CD8-positive, alpha-beta memory T cell (primary cell): ENCODE measurements around the gene RALA. TPM values are rescaled to one million over a fixed set of nuclear protein-coding genes. Genes with fewer than 3 reads are reported as not detected.
"Not testable (repeated sequence)": the region's sequence is repeated elsewhere in the genome, so short reads cannot be mapped to it uniquely, and the experiment has no call there.

ENCODE experiments used
- CTCF ChIA-PET: fragments of 350-600 bp; sonication (Branson Sonifier 250); formaldehyde crosslinking; loops from one replicate; lab custom pipeline; 2021; ENCODE audit warnings: antibody characterized with exemption; lab: Charles Lee
- POLR2A ChIA-PET: fragments of 350-600 bp; sonication (Branson Sonifier 250); formaldehyde crosslinking; loops from one replicate; lab custom pipeline; 2021; ENCODE audit warnings: antibody characterized with exemption; lab: Charles Lee
- DNase-seq, 5 donors: peaks; one replicate each; pipeline versions ENCODE4 v3.0.0 to v3.0.0-alpha.2; 2020 to 2022; ENCODE audit warnings: mixed read lengths in 1 of 5
- H3K27ac ChIP-seq: one replicate; pipeline ENCODE4 v1.7.0; 2013; ENCODE audit warnings: low read depth, mild to moderate bottlenecking, low read length, moderate library complexity
- H3K27me3 ChIP-seq: 2 replicates; pipeline ENCODE4 v1.7.0; 2013; ENCODE audit warnings: low read length, mild to moderate bottlenecking; ENCODE audit not compliant: insufficient read depth, poor library complexity, severe bottlenecking
- H3K36me3 ChIP-seq: 2 replicates; pipeline ENCODE4 v1.7.0; 2013; ENCODE audit warnings: mild to moderate bottlenecking, low read length, moderate library complexity; ENCODE audit not compliant: insufficient read depth
- H3K4me1 ChIP-seq: 2 replicates; pipeline ENCODE4 v1.7.0; 2013; ENCODE audit warnings: mild to moderate bottlenecking, low read length, moderate library complexity; ENCODE audit not compliant: insufficient read depth
- H3K4me3 ChIP-seq: 2 replicates; pipeline ENCODE4 v1.7.0; 2013; ENCODE audit warnings: mild to moderate bottlenecking, low read length
- H3K9me3 ChIP-seq: 2 replicates; pipeline ENCODE4 v1.7.0; 2013; ENCODE audit warnings: mild to moderate bottlenecking, low read length
- H3K27ac Mint-ChIP-seq, 8 donors: one replicate each; pipeline ENCODE4 v1.8.0; 2020 to 2021; ENCODE audit warnings: mixed read lengths in 8 of 8, mild to moderate bottlenecking in 6 of 8, inconsistent platforms in 3 of 8, moderate library complexity in 3 of 8
- H3K27me3 Mint-ChIP-seq, 2 donors: one replicate each; pipeline ENCODE4 v1.8.0; 2020 to 2021; ENCODE audit warnings: mixed read lengths in 2 of 2, mild to moderate bottlenecking in 1 of 2, moderate library complexity in 1 of 2
- H3K36me3 Mint-ChIP-seq, 3 donors: one replicate each; pipeline ENCODE4 v1.8.0; 2020 to 2021; ENCODE audit warnings: mixed read lengths in 3 of 3, inconsistent platforms in 1 of 3, mild to moderate bottlenecking in 1 of 3
- H3K4me1 Mint-ChIP-seq, 3 donors: one replicate each; pipeline ENCODE4 v1.8.0; 2020 to 2021; ENCODE audit warnings: mixed read lengths in 3 of 3, inconsistent platforms in 1 of 3, mild to moderate bottlenecking in 1 of 3
- H3K4me3 Mint-ChIP-seq, 7 donors: one replicate each; pipeline ENCODE4 v1.8.0; 2020 to 2021; ENCODE audit warnings: mixed read lengths in 7 of 7, mild to moderate bottlenecking in 6 of 7, moderate library complexity in 4 of 7, inconsistent platforms in 2 of 7
- H3K9me3 Mint-ChIP-seq, 5 donors: one replicate each; pipeline ENCODE4 v1.8.0; 2020 to 2022; ENCODE audit warnings: mixed read lengths in 5 of 5, mild to moderate bottlenecking in 3 of 5, moderate library complexity in 2 of 5, inconsistent platforms in 1 of 5
- polyA plus RNA-seq: library from polyadenylated mRNA; unstranded; fragments of 300-500 nt; fragmentation: Illumina TruSeq; gene quantifications from one replicate; pipeline ENCODE4 v1.2.3, GENCODE V29; 2021
- total RNA-seq, 2 experiments: library from RNA; stranded (reverse); gene quantifications; one replicate each; pipeline ENCODE4 v1.2.3, GENCODE V29; 2021

Gene RALA
- total and polyA plus RNA-seq, 3 experiments from 2014 or later = 32.9 to 38.6 (median 33.0) TPM

GRCh38 chr7:39678930-39679709, 55.7 kb downstream of the RALA start:
- ChIA-PET POLR2A (no interaction called here), CTCF (interaction anchor here (1.0 kb wide), 1 partner anchor 8 kb away, joined by 3 read pairs; no protein-coding TSS in a partner anchor)
- H3K9me3 Mint-ChIP-seq = peaks cover 0 to 6% (median 3%) of the 10 kb centered on the region in 5 donors
- no peak for DNase-seq
- no peaks in the 10 kb centered on the region for H3K27me3 Mint-ChIP-seq
- H3K9me3 ChIP-seq = no peaks in the 10 kb centered on the region
- no peaks in the 10 kb centered on the region for H3K27me3 ChIP-seq
- H3K4me1 ChIP-seq = no peaks in the 10 kb centered on the region
- no peaks in the 10 kb centered on the region for H3K36me3 ChIP-seq
- H3K36me3 Mint-ChIP-seq = peaks cover 10 to 21% (median 16%) of the 10 kb centered on the region in 3 donors
- H3K4me3 ChIP-seq = no peak overlapping the region
- H3K27ac ChIP-seq = no peak overlapping the region
- H3K4me1 Mint-ChIP-seq = peaks cover 36 to 62% (median 54%) of the 10 kb centered on the region in 3 donors
- no peak overlapping the region for H3K4me3 Mint-ChIP-seq
- no peak overlapping the region for H3K27ac Mint-ChIP-seq

- Mint-ChIP-seq H3K36me3 (peaks cover 10 to 21% (median 16%) of the 10 kb centered on the region in 3 donors), H3K27ac (peak overlapping the region in 1 of 8 donors; percentile 33), H3K4me1 (peaks cover 36 to 62% (median 53%) of the 10 kb centered on the region in 3 donors)
- H3K9me3 ChIP-seq, POLR2A ChIA-PET, H3K27me3 ChIP-seq, CTCF ChIA-PET, H3K4me1 ChIP-seq, H3K4me3 ChIP-seq, H3K27me3 Mint-ChIP-seq, H3K27ac ChIP-seq, DNase-seq, H3K9me3 Mint-ChIP-seq, H3K4me3 Mint-ChIP-seq, H3K36me3 ChIP-seq: not testable (repeated sequence)
These were observed 56.5 kb downstream of the RALA start for GRCh38 chr7:39679874-39680273.

GRCh38 chr7:39681887-39682441, 58.6 kb downstream of the RALA start:
- CTCF ChIA-PET = no interaction called here
- Histone ChIP-seq H3K36me3 (no peaks in the 10 kb centered on the region), H3K27ac (no peak overlapping the region), H3K27me3 (no peaks in the 10 kb centered on the region), H3K9me3 (no peaks in the 10 kb centered on the region), H3K4me1 (no peaks in the 10 kb centered on the region), H3K4me3 (no peak overlapping the region)
- no peak for DNase-seq
- peaks cover 0 to under 1% (median under 1%) of the 10 kb centered on the region in 5 donors for H3K9me3 Mint-ChIP-seq
- peaks cover under 1 to 13% (median 7%) of the 10 kb centered on the region in 3 donors for H3K36me3 Mint-ChIP-seq
- H3K4me1 Mint-ChIP-seq = peaks cover 34 to 64% (median 54%) of the 10 kb centered on the region in 3 donors
- POLR2A ChIA-PET = no interaction called here
- no peaks in the 10 kb centered on the region for H3K27me3 Mint-ChIP-seq
- H3K4me3 Mint-ChIP-seq = no peak overlapping the region
- H3K27ac Mint-ChIP-seq = peak overlapping the region in 3 of 8 donors; percentile 18 to 71 (median 42)

- Mint-ChIP-seq H3K4me1 (peaks cover 34 to 60% (median 54%) of the 10 kb centered on the region in 3 donors), H3K9me3 (no peaks in the 10 kb centered on the region), H3K36me3 (peaks cover 0 to 21% (median 7%) of the 10 kb centered on the region in 3 donors), H3K4me3 (no peak overlapping the region), H3K27ac (peak overlapping the region in 5 of 8 donors; percentile 16 to 71 (median 35)), H3K27me3 (no peaks in the 10 kb centered on the region)
- ChIA-PET CTCF (interaction anchor here (1.3 kb wide), 1 partner anchor 27 kb away, joined by 3 read pairs; no protein-coding TSS in a partner anchor), POLR2A (no interaction called here)
- Histone ChIP-seq H3K27ac (no peak overlapping the region), H3K36me3 (no peaks in the 10 kb centered on the region), H3K4me1 (no peaks in the 10 kb centered on the region), H3K4me3 (no peak overlapping the region), H3K27me3 (no peaks in the 10 kb centered on the region), H3K9me3 (no peaks in the 10 kb centered on the region)
- no peak for DNase-seq
These were observed 60.0 kb downstream of the RALA start for GRCh38 chr7:39683216-39683845.

- H3K27me3 ChIP-seq = no peaks in the 10 kb centered on the region
- no peak overlapping the region for H3K4me3 Mint-ChIP-seq
- POLR2A ChIA-PET = no interaction called here
- peak overlapping the region in 1 of 8 donors; percentile 29 for H3K27ac Mint-ChIP-seq
- H3K36me3 Mint-ChIP-seq = peaks cover 7 to 42% (median 11%) of the 10 kb centered on the region in 3 donors
- H3K27me3 Mint-ChIP-seq = no peaks in the 10 kb centered on the region
- no peak for DNase-seq
- H3K9me3 Mint-ChIP-seq = no peaks in the 10 kb centered on the region
- CTCF ChIA-PET = interaction anchor here (1.2 kb wide), 1 partner anchor 8 kb away, joined by 3 read pairs; no protein-coding TSS in a partner anchor
- H3K4me3 ChIP-seq = no peak overlapping the region
- peaks cover 13% of the 10 kb centered on the region for H3K36me3 ChIP-seq
- H3K4me1 Mint-ChIP-seq = peaks cover 22 to 42% (median 38%) of the 10 kb centered on the region in 3 donors
- no peaks in the 10 kb centered on the region for H3K4me1 ChIP-seq
- H3K9me3 ChIP-seq = no peaks in the 10 kb centered on the region
- H3K27ac ChIP-seq = no peak overlapping the region
These were observed 63.0 kb downstream of the RALA start for GRCh38 chr7:39686261-39686924.

- Mint-ChIP-seq H3K36me3 (peaks cover 21 to 63% (median 24%) of the 10 kb centered on the region in 3 donors), H3K27me3 (no peaks in the 10 kb centered on the region), H3K9me3 (peaks cover 0 to 2% (median 0%) of the 10 kb centered on the region in 5 donors), H3K4me1 (peaks cover 9 to 17% (median 15%) of the 10 kb centered on the region in 3 donors), H3K4me3 (peak overlapping the region in 1 of 7 donors; percentile 32), H3K27ac (no peak overlapping the region)
- ChIA-PET CTCF (no interaction called here), POLR2A (no interaction called here)
- no peak overlapping the region for H3K27ac ChIP-seq
- no peaks in the 10 kb centered on the region for H3K4me1 ChIP-seq
- DNase-seq = no peak
- H3K27me3 ChIP-seq = no peaks in the 10 kb centered on the region
- H3K36me3 ChIP-seq = peaks cover 13% of the 10 kb centered on the region
- H3K4me3 ChIP-seq = no peak overlapping the region
- H3K9me3 ChIP-seq = no peaks in the 10 kb centered on the region
These were observed 65.5 kb downstream of the RALA start for GRCh38 chr7:39688611-39689480.

GRCh38 chr7:39691821-39692220, 68.4 kb downstream of the RALA start:
- POLR2A ChIA-PET = no interaction called here
- no peak overlapping the region for H3K27ac Mint-ChIP-seq

More at GRCh38 chr7:39691821-39692220, 68.4 kb downstream of the RALA start:
- Mint-ChIP-seq H3K27me3 (no peaks in the 10 kb centered on the region), H3K9me3 (peaks cover 0 to 2% (median 0%) of the 10 kb centered on the region in 5 donors), H3K4me3 (no peak overlapping the region), H3K4me1 (no peaks in the 10 kb centered on the region), H3K36me3 (peaks cover 25 to 75% (median 30%) of the 10 kb centered on the region in 3 donors)
- H3K27ac ChIP-seq = no peak overlapping the region
- H3K4me1 ChIP-seq = no peaks in the 10 kb centered on the region
- CTCF ChIA-PET = no interaction called here
- no peak overlapping the region for H3K4me3 ChIP-seq
- no peaks in the 10 kb centered on the region for H3K27me3 ChIP-seq
- H3K9me3 ChIP-seq = no peaks in the 10 kb centered on the region
- DNase-seq = no peak
- H3K36me3 ChIP-seq = peaks cover 21% of the 10 kb centered on the region
